Measurements from ENCODE around the gene PIRT.

Gene PIRT

GRCh38 chr17:10787306-10788045 is 50.4 kb downstream of the PIRT start:
- DNase-seq = no peak

DNA sequence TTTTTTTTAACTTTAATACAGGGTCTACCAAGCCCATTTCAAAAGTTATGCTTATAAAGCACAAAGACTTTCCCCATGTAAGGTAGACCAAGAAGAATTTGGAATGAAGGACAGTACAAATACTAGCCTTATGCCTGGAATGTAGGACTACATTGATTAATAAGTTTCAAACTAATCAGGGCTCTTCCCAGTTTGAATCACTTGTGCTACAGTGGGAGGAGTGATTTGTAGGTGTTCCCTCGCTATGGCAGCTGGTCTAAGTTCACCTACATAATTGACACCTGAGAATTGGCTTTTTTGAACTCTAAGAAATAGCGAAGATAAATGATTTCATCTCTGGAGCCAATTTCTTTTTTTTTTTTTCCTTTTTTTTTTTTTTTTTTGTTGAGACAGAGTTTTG is 52.6 kb downstream of the PIRT start:
- DNase-seq = no peak

DNA sequence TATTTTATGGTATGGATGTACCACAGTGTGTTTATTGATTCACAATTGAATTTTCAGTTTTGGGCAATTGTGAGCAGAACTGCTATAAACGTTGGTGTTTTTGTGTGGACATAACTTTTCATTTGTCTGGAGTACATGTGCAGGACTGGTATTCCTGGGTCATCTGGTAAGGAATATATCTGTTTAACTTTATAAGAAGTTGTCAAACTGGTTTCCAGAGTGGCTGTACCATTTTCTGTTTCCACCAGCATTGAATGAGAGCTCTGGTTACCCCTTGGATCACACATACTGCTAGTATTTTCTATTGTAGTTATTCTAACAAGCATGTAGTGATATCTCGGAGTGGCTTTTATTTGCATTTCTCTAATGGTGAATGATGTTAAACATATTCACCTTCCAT is 58.3 kb downstream of the PIRT start:
- no peak for DNase-seq

DNA sequence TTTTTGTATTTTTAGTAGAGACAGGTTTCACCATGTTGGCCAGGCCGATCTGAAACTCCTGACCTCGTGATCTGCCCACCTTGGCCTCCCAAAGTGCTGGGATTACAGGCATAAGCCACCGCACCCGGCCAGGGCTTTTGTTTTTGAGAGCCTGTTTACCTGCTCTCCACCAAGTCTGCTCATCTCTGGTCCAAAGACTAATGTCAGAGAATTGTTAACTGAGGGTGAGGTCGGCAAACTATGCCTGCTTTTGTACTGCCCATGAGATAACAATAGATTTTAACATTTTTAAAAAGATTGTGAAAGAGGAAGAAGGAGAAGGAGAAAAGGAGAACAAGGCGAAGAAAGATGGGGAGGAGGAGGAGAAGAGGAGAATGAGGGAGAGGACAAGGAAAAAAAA is 60.0 kb downstream of the PIRT start:
- no peak for DNase-seq

- no peak for DNase-seq
Measured at GRCh38 chr17:10777131-10777807, 60.6 kb downstream of the PIRT start.

GRCh38 chr17:10776381-10776780 is 61.5 kb downstream of the PIRT start:
- no peak for DNase-seq

- no peak for DNase-seq
Measured at GRCh38 chr17:10775740-10776356, 62.0 kb downstream of the PIRT start.

DNA sequence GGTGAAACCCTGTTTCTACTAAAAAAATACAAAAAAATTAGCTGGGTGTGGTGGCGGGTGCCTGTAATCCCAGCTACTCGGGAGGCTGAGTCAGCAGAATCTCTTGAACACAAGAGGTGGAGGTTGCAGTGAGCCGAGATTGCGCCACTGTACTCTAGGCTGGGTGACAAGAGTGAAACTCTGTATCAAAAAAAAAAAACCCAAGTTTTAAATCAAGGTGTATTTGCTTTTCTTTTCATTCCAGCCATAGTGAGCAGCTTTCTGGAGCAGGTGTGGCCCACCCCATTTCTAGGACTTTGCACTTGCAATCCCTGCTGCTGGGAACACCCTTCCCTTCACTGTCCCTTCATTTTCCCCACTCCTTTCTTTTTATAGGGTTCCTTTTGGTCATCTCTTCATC is 62.8 kb downstream of the PIRT start:
- no peak for DNase-seq

- no peak for DNase-seq
Measured at GRCh38 chr17:10773391-10773790, 64.5 kb downstream of the PIRT start.
